Testis (tissue), 3 donors: ENCODE measurements around the gene DCST2. TPM values are rescaled to one million over a fixed set of nuclear protein-coding genes. Genes with fewer than 3 reads are reported as not detected.

Source experiments
- DNase-seq: peaks from one replicate; pipeline ENCODE4 v3.0.0-alpha.2; 2019
- H3K27ac ChIP-seq, 2 donors: fragments of 200-600 bp; sonication (generic); one replicate each; pipeline ENCODE4 v1.5.1; 2019
- H3K27me3 ChIP-seq: fragments of 200-600 bp; sonication (generic); one replicate; pipeline ENCODE4 v1.5.1; 2019
- H3K36me3 ChIP-seq: fragments of 200-600 bp; sonication (generic); one replicate; pipeline ENCODE4 v1.5.1; 2017; ENCODE audit warnings: low read depth; ENCODE audit errors: missing control alignments
- H3K4me1 ChIP-seq: fragments of 200-600 bp; sonication (generic); one replicate; pipeline ENCODE4 v1.5.1; 2019
- H3K4me3 ChIP-seq, 2 donors: fragments of 200-600 bp; sonication (generic); one replicate each; pipeline ENCODE4 v1.5.1; 2017 to 2019
- H3K9me3 ChIP-seq: fragments of 200-600 bp; sonication (generic); one replicate; pipeline ENCODE4 v1.5.1; 2017
- POLR2A ChIP-seq: fragments of 450-650 bp; IDR thresholded peaks from one replicate; pipeline ENCODE4 v1.6.1; 2017; ENCODE audit warnings: antibody characterized with exemption, mild to moderate bottlenecking, moderate library complexity
- WGBS, 2 donors: methylation state at CpG; one replicate each; pipeline ENCODE4 v1.1.5; 2018; 5-methylcytosine and 5-hydroxymethylcytosine counted together
- intact Hi-C: fragments of 100-400 bp; cut with DNase I; formaldehyde crosslinking; loops from one replicate; pipeline ENCODE4 v1.15.1; 2023; ENCODE audit warnings: low total_unique reads
- polyA plus RNA-seq: library from polyadenylated mRNA; stranded (reverse); fragments of 350-450 nt; fragmentation: Illumina TruSeq; extraction: RNeasy Lipid Tissue Mini Kit (QIAGEN cat#74804); gene quantifications from one replicate; pipeline ENCODE4 v1.2.3, GENCODE V29; 2014; ENCODE audit warnings: low read depth, low replicate concordance; ENCODE audit not compliant: insufficient read depth
- total RNA-seq, 2 donors: library from RNA; depleted of rRNA; stranded (reverse); fragments of >200 nt; gene quantifications; one replicate each; pipeline ENCODE4 v1.2.3, GENCODE V29; 2016
- TF ChIP-seq, protein P1 (sequence below), 3 experiments: fragments of 450-650 bp in 2 of 3; fragments of 200-600 bp in 1 of 3; sonication (generic) in 1 of 3; IDR thresholded peaks; one replicate each; pipeline ENCODE4 v1.5.1; 2016 to 2019; ENCODE audit warnings: antibody characterized with exemption in 3 of 3, mild to moderate bottlenecking in 2 of 3, moderate library complexity in 1 of 3

DCST2 gene
- total and polyA plus RNA-seq, 3 donors from 2014 or later = 9.9 to 20.4 (median 14.4) TPM

DNA sequence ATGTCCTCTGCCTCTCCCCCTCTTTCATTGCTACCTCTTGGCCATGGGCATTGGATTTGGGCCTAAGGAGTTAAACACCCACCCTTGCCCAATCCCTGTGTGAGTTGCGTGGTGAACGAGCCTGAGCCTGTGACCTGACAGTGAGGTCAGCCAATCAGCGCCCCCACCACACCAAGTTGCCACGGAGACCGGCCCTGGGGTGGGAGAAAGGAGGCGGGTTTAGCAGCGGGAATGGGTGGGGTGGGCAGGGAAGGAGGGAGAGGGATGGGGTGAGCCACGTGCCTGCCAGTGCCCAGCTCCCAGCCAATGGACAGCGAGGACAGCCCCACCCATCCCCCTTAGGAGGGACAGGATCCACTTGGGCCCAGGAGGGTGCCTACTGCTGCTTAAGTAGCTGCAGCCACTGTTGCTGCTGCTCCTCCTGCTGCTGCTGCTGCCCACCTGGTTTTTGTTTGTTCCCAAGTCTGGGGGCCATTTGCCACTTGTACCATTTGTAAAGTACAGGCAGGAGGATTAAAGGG, 21.5 kb downstream of the DCST2 start:
- no peak overlapping the region for H3K4me3 ChIP-seq
- no peak for TF ChIP-seq POLR2A
- TF ChIP-seq, protein P1, sequence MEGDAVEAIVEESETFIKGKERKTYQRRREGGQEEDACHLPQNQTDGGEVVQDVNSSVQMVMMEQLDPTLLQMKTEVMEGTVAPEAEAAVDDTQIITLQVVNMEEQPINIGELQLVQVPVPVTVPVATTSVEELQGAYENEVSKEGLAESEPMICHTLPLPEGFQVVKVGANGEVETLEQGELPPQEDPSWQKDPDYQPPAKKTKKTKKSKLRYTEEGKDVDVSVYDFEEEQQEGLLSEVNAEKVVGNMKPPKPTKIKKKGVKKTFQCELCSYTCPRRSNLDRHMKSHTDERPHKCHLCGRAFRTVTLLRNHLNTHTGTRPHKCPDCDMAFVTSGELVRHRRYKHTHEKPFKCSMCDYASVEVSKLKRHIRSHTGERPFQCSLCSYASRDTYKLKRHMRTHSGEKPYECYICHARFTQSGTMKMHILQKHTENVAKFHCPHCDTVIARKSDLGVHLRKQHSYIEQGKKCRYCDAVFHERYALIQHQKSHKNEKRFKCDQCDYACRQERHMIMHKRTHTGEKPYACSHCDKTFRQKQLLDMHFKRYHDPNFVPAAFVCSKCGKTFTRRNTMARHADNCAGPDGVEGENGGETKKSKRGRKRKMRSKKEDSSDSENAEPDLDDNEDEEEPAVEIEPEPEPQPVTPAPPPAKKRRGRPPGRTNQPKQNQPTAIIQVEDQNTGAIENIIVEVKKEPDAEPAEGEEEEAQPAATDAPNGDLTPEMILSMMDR (IDR thresholded peaks at IDR 0.05) = no peak
- 53 to 55% methylated on average over 9 of the region's 9 CpGs for WGBS, 2 donors
- intact Hi-C loops = no loop called here
- no peaks in the 10 kb centered on the region for H3K9me3 ChIP-seq
- no peaks in the 10 kb centered on the region for H3K27me3 ChIP-seq
- peak; percentile 65 for DNase-seq
- H3K36me3 ChIP-seq = no peaks in the 10 kb centered on the region
- no peak overlapping the region for H3K27ac ChIP-seq
- H3K4me1 ChIP-seq = peaks cover 28% of the 10 kb centered on the region

DNA sequence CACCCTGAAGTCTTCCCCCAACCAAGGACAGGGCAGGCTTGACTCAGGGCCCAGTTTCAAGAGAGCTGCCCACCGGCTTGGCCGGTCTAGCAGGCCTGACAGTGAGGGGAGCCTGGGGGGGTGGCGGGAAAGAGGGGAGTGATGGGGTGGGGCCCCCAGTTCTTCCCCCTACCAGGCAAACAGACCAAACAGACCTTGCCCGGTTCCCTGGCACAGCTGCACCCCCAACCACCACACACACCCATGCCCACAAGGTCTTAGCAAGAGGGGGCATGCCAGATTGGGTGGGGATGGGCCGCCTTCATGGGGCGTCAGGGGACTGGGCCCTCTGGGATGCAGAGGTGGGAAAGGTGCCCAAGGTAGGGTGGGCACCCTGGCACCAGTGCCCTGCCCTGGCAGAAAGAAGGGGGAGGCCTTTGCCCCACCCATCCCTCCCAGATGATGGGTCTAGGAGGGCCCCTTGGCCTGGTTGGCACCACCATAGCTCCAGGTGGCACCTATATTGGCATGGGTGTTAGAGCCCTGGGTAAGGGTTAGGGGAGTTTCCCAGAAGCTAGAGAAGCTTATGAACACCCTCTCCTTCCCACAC, 22.1 kb downstream of the DCST2 start:
- no peak for DNase-seq
- intact Hi-C loops = no loop called here
- no peak overlapping the region for H3K27ac ChIP-seq
- TF ChIP-seq, protein P1 (IDR thresholded peaks at IDR 0.05) = no peak
- TF ChIP-seq POLR2A = no peak
- H3K36me3 ChIP-seq = no peaks in the 10 kb centered on the region
- WGBS, 2 donors = 93 to 95% methylated on average over 3 to 6 of the region's 6 CpGs
- no peak overlapping the region for H3K4me3 ChIP-seq
- H3K9me3 ChIP-seq = no peaks in the 10 kb centered on the region
- H3K27me3 ChIP-seq = no peaks in the 10 kb centered on the region
- peaks cover 22% of the 10 kb centered on the region for H3K4me1 ChIP-seq

DNA sequence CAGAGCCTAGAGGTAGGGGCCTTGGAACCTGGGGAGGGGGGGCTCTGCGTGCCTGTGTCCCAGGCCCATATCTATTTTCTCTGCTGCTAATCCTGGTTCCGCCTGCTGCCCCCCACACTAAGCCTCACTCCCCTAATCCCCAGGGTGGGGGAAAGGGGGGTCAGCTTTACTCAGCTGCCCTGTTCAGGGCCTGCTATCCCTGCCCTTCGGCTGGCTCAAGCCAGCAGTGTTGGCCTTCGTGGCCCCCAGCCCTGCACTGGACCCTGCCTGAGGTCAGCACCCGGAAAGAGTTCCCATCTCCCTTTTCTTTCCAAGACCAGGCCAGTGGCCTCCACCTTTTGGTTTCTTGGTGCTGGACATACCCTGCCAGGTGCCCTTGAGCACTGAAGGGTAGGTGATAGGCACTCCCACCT, 22.6 kb downstream of the DCST2 start:
- Histone ChIP-seq H3K36me3 (no peaks in the 10 kb centered on the region), H3K4me1 (peaks cover 22% of the 10 kb centered on the region), H3K27ac (no peak overlapping the region), H3K9me3 (no peaks in the 10 kb centered on the region), H3K4me3 (no peak overlapping the region), H3K27me3 (no peaks in the 10 kb centered on the region)
- no peak for DNase-seq
- 57 to 67% methylated on average over 5 of the region's 5 CpGs for WGBS, 2 donors
- TF ChIP-seq, protein P1 (IDR thresholded peaks at IDR 0.05) = no peak
- intact Hi-C loops = no loop called here

DNA sequence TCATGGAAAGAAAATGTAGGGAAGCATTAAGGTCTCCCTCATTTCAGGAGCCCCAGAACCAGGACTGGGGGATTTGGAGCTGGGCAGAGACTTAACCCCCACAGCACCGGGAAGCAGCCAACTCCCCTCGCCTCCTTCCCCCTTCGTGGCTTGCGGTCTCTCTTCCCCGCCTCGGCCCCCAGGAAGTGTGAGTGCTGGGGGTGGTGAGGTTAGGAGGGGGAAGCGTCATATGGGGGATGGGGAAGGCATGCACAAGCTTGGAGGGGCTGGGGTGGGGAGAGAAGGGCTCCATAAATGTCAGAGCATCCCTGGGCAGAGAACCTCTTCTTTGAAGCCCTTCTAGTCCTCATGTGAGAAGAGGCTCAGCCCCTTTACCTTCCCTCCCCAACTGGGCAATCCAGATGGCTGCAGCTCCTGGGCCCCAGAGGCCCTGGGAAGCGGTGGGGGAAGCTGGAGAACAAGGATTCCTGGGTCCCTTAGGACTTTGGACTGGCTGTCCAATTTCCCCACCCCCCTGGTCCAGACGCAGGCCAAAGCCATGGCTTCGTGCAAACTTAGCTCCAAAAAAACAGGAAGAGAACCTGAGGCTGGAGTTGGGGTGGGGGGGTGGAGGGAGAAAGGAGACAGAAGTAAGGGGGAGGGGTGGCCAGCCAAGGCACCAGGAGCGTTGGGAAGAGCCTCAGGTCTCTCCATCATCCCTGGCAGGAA, 23.2 kb downstream of the DCST2 start:
- Histone ChIP-seq H3K4me3 (no peak overlapping the region), H3K4me1 (peaks cover 23% of the 10 kb centered on the region), H3K36me3 (no peaks in the 10 kb centered on the region), H3K9me3 (no peaks in the 10 kb centered on the region), H3K27ac (peak overlapping the region in 1 of 2 donors; percentile 19), H3K27me3 (no peaks in the 10 kb centered on the region)
- WGBS, 2 donors = 68 to 69% methylated on average over 11 of the region's 11 CpGs
- DNase-seq = no peak
- intact Hi-C loops = no loop called here
- TF ChIP-seq, protein P1 (IDR thresholded peaks at IDR 0.05) = no peak
- TF ChIP-seq POLR2A = no peak
